Endothelial cell of umbilical vein (primary cell): Measurements from ENCODE around the gene FAM184B. TPM values are rescaled to one million over a fixed set of nuclear protein-coding genes. Genes with fewer than 3 reads are reported as not detected.
"Not testable (repeated sequence)": the region's sequence is repeated elsewhere in the genome, so short reads cannot be mapped to it uniquely, and the experiment has no call there.

Source experiments
- BruUV-seq: library from RNA; stranded (reverse); fragments of 400-500 nt; replicated peaks from 2 replicates; lab custom pipeline; 2021; lab: Mats Ljungman, UMichigan
- CTCF ChIA-PET: fragments of 300-600, 350-600 bp; sonication (Branson Sonifier 250); formaldehyde crosslinking; loops from one replicate; lab custom pipeline; 2021; ENCODE audit warnings: antibody characterized with exemption, inconsistent platforms; lab: Charles Lee
- POLR2A ChIA-PET: fragments of 300-600, 350-600 bp; sonication (Branson Sonifier 250); formaldehyde crosslinking; loops from one replicate; lab custom pipeline; 2021; ENCODE audit warnings: antibody characterized with exemption, inconsistent platforms; lab: Charles Lee
- DNase-seq: peaks from one replicate; pipeline ENCODE4 v3.0.0-alpha.2; 2011; ENCODE audit warnings: low read depth, low spot score
- FAIRE-seq: peaks from 2 replicates; lab custom pipeline; 2011; peaks lifted over from hg19 to GRCh38; lab: Jason Lieb, UNC
- H2AFZ ChIP-seq: 2 replicates; pipeline ENCODE4 v1.6.0; 2012; ENCODE audit warnings: low read depth, low read length, control low read depth, inconsistent platforms
- H3K27ac ChIP-seq: 2 replicates; pipeline ENCODE4 v1.5.1; 2011; ENCODE audit warnings: low read depth, mild to moderate bottlenecking, control low read depth, low read length, moderate library complexity; ENCODE audit not compliant: insufficient read depth
- H3K27me3 ChIP-seq, 2 experiments: 2 replicates each; pipeline versions ENCODE4 v1.6.0 to v1.6.1; 2011; ENCODE audit warnings: low read length in 2 of 2, mixed read lengths in 1 of 2; ENCODE audit not compliant: control insufficient read depth in 2 of 2, insufficient read depth in 2 of 2
- H3K36me3 ChIP-seq, 2 experiments: 2 replicates in 1 of 2; 3 replicates in 1 of 2; pipeline ENCODE4 v1.5.1; 2011; ENCODE audit warnings: low read length in 2 of 2, mild to moderate bottlenecking in 1 of 2, moderate library complexity in 1 of 2; ENCODE audit not compliant: control insufficient read depth in 2 of 2, insufficient read depth in 2 of 2; ENCODE audit errors: extremely low read depth in 1 of 2
- H3K4me1 ChIP-seq: 3 replicates; pipeline ENCODE4 v1.5.1; 2011; ENCODE audit warnings: mild to moderate bottlenecking, low read length; ENCODE audit not compliant: control insufficient read depth, insufficient read depth; ENCODE audit errors: extremely low read depth
- H3K4me2 ChIP-seq: 2 replicates; pipeline ENCODE4 v1.6.1; 2011; ENCODE audit warnings: low read length, control low read depth, mixed read lengths; ENCODE audit not compliant: insufficient read depth
- H3K4me3 ChIP-seq, 3 experiments: fragments of 200-600 bp in 1 of 3; sonication (generic), shearing (Covaris generic) in 1 of 3; replicated peaks in 1 of 3; 2 replicates each; pipeline ENCODE4 v1.5.1; 2011 to 2016; ENCODE audit warnings: control low read depth in 3 of 3, low read length in 3 of 3, mild to moderate bottlenecking in 2 of 3, inconsistent platforms in 1 of 3, low read depth in 1 of 3, moderate library complexity in 1 of 3; ENCODE audit not compliant: insufficient read depth in 1 of 3
- H3K79me2 ChIP-seq: 2 replicates; pipeline ENCODE4 v1.6.0; 2012; ENCODE audit warnings: low read length, inconsistent platforms; ENCODE audit not compliant: control insufficient read depth, insufficient read depth
- H3K9ac ChIP-seq: replicated peaks from 2 replicates; pipeline ENCODE3; 2011; ENCODE audit warnings: low read length, control low read depth; ENCODE audit not compliant: insufficient read depth; ENCODE audit errors: extremely low read depth
- H3K9me1 ChIP-seq: replicated peaks from 3 replicates; pipeline ENCODE4 v1.6.0; 2011; ENCODE audit warnings: mild to moderate bottlenecking, low read length; ENCODE audit not compliant: control insufficient read depth, insufficient read depth; ENCODE audit errors: extremely low read depth
- H3K9me3 ChIP-seq: replicated peaks from 2 replicates; pipeline ENCODE4 v1.5.1; 2012; ENCODE audit warnings: low read length, inconsistent platforms; ENCODE audit not compliant: control insufficient read depth, insufficient read depth
- H4K20me1 ChIP-seq: replicated peaks from 2 replicates; pipeline ENCODE3; 2011; ENCODE audit warnings: mild to moderate bottlenecking, low read length; ENCODE audit not compliant: control insufficient read depth, insufficient read depth; ENCODE audit errors: extremely low read depth
- EZH2 ChIP-seq: IDR thresholded peaks from 2 replicates; pipeline ENCODE4 v1.6.1; 2012; ENCODE audit warnings: borderline replicate concordance, low read depth, mild to moderate bottlenecking, moderate library complexity, low read length, inconsistent platforms; ENCODE audit not compliant: severe bottlenecking
- FOS ChIP-seq: IDR thresholded peaks from 2 replicates; pipeline ENCODE4 v1.6.1; 2011; ENCODE audit warnings: mild to moderate bottlenecking, low read length, moderate library complexity, borderline replicate concordance; ENCODE audit not compliant: insufficient read depth
- GATA2 ChIP-seq: IDR thresholded peaks from 2 replicates; pipeline ENCODE4 v1.7.0; 2011; ENCODE audit warnings: low read depth, mild to moderate bottlenecking, moderate library complexity, mixed read lengths, low read length; ENCODE audit not compliant: insufficient read length, insufficient read depth
- JUN ChIP-seq: IDR thresholded peaks from 2 replicates; pipeline ENCODE4 v1.6.1; 2011; ENCODE audit warnings: borderline replicate concordance, low read depth; ENCODE audit not compliant: insufficient read length, insufficient read depth
- MYC ChIP-seq: IDR thresholded peaks from one replicate; pipeline ENCODE4 v1.6.1; 2011; ENCODE audit warnings: mild to moderate bottlenecking, low read depth, low read length
- POLR2A ChIP-seq: IDR thresholded peaks from 2 replicates; pipeline ENCODE4 v1.6.1; 2012; ENCODE audit warnings: low read depth, mild to moderate bottlenecking, control low read depth, low read length
- POLR2AphosphoS5 ChIP-seq: IDR thresholded peaks from 2 replicates; pipeline ENCODE4 v1.6.1; 2012; ENCODE audit warnings: low read depth, mild to moderate bottlenecking, control low read depth, low read length, moderate library complexity; ENCODE audit not compliant: insufficient read depth
- dilution Hi-C: fragments of 300-500 bp; cut with MboI; formaldehyde crosslinking; loops from one replicate; pipeline ENCODE4 v1.15.0; 2019; ENCODE audit warnings: low sequenced_read_pairs; ENCODE audit not compliant: extremely low pct_ligation_motif_present
- intact Hi-C: fragments of 100-400 bp; cut with micrococcal nuclease; formaldehyde crosslinking; loops from one replicate; pipeline ENCODE4 v1.10.0; 2022
- polyA plus RNA-seq, 4 experiments: library from polyadenylated mRNA; depleted of rRNA in 3 of 4; stranded (reverse) in 3 of 4; unstranded in 1 of 4; fragments of >200 nt; gene quantifications; 2 replicates each; pipeline versions ENCODE4 v1.2.1 to v1.2.3, GENCODE V29; 2011 to 2012; ENCODE audit warnings: missing spikeins in 1 of 4
- total RNA-seq: library from RNA; stranded (reverse); gene quantifications from 2 replicates; pipeline ENCODE4 v1.2.3, GENCODE V29; 2021
- TF ChIP-seq, protein P1 (sequence below): IDR thresholded peaks from 2 replicates; pipeline ENCODE4 v1.6.1; 2011; ENCODE audit not compliant: insufficient read depth, insufficient read length
- TF ChIP-seq, protein P2 (sequence below), 2 donors: IDR thresholded peaks; 1 replicate in 1 of 2; 2 replicates in 1 of 2; pipeline ENCODE4 v1.5.1; 2011; ENCODE audit warnings: low read length in 2 of 2, mild to moderate bottlenecking in 2 of 2, moderate library complexity in 2 of 2, control low read depth in 1 of 2, inconsistent platforms in 1 of 2, low read depth in 1 of 2; ENCODE audit not compliant: insufficient read depth in 1 of 2; ENCODE audit errors: extremely low read depth in 1 of 2

Gene FAM184B
- total and polyA plus RNA-seq, 2 donors (not counting 3 experiments of a cell fraction or from before 2014, with no cell fraction given): not detected

DNA sequence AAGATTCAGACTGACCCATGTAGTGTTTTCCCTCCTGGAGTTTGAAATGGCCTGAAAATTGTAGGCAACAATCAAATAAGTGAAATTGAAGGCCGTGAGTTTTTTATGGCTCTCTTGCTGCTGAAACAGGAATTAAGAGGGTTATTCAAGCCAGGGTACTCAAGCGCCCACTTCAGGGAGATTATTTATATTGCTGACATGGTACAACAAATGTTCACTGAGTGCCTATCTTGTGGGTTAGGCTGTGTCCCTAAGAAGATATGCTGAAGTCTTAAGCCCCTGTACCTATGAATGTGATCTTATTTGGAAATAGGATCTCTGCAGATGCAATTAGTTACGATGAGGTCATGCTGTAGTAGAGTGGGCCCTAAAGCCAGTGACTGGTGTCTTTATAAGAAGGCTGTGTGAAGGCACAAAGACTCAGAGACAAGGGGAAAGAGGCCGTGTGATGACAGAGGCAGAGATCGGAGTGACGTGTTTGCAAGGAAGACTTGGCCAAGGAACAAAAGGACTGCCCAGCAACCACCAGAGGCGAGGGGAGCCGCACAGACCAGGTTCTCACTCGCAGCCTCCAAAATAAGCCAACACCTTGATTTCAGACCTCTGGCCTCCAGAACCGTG, 94.1 kb downstream of the FAM184B start:
- dilution Hi-C loops (no loop called here), intact Hi-C loops (no loop called here)
- no peak overlapping the region for H3K9ac ChIP-seq

DNA sequence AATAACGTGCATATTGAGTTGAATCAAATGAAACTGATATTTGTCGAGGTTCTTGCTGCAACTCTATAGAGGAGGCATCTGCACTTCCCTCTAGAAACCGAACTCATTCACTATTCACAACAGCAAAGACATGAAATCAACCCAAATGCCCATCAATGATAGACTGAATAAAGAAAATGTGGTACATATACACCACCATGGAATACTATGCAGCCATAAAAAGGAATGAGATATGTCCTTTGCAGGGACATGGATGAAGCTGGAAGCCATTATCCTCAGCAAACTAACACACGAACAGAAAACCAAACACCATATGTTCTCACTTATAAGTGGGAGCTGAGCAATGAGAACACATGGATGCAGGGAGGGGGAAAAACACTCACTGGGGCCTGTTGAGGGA, 96.8 kb downstream of the FAM184B start:
- H3K9me1 ChIP-seq, POLR2A ChIA-PET, FAIRE-seq, dilution Hi-C loops, H3K4me2 ChIP-seq, H3K79me2 ChIP-seq, H3K9me3 ChIP-seq, H3K27me3 ChIP-seq, BruUV-seq, intact Hi-C loops, DNase-seq, H3K27ac ChIP-seq, H3K4me1 ChIP-seq, H3K36me3 ChIP-seq, H4K20me1 ChIP-seq, H2AFZ ChIP-seq, H3K4me3 ChIP-seq, H3K9ac ChIP-seq: not testable (repeated sequence)
- CTCF ChIA-PET: interaction anchor here (0.7 kb wide), 1 partner anchor 9 kb away, joined by 3 read pairs; no protein-coding TSS in a partner anchor

More for the DNA sequence above, 94.1 kb downstream of the FAM184B start:
- POLR2A ChIA-PET: no interaction called here
- TF ChIP-seq, protein P1, sequence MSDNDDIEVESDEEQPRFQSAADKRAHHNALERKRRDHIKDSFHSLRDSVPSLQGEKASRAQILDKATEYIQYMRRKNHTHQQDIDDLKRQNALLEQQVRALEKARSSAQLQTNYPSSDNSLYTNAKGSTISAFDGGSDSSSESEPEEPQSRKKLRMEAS: no peak
- no peak for TF ChIP-seq FOS
- TF ChIP-seq POLR2AphosphoS5: no peak
- no peak for TF ChIP-seq EZH2
- no peak for TF ChIP-seq GATA2
- no peak for TF ChIP-seq POLR2A
- no peak for TF ChIP-seq MYC
- no peak for TF ChIP-seq JUN
- TF ChIP-seq, protein P2, sequence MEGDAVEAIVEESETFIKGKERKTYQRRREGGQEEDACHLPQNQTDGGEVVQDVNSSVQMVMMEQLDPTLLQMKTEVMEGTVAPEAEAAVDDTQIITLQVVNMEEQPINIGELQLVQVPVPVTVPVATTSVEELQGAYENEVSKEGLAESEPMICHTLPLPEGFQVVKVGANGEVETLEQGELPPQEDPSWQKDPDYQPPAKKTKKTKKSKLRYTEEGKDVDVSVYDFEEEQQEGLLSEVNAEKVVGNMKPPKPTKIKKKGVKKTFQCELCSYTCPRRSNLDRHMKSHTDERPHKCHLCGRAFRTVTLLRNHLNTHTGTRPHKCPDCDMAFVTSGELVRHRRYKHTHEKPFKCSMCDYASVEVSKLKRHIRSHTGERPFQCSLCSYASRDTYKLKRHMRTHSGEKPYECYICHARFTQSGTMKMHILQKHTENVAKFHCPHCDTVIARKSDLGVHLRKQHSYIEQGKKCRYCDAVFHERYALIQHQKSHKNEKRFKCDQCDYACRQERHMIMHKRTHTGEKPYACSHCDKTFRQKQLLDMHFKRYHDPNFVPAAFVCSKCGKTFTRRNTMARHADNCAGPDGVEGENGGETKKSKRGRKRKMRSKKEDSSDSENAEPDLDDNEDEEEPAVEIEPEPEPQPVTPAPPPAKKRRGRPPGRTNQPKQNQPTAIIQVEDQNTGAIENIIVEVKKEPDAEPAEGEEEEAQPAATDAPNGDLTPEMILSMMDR (IDR thresholded peaks at IDR 0.05; ENCODE audit: extremely low read depth in 1 of 2, insufficient read depth in 1 of 2, low read depth in 1 of 2, low read length in 2 of 2): no peak
- H3K9me3 ChIP-seq: no peaks in the 10 kb centered on the region
- H3K4me2 ChIP-seq: no peak overlapping the region
- H3K27ac ChIP-seq: no peak overlapping the region
- FAIRE-seq (no peak), DNase-seq (no peak)
- H3K9me1 ChIP-seq: no peaks in the 10 kb centered on the region
- no peaks in the 10 kb centered on the region for H4K20me1 ChIP-seq
- H3K79me2 ChIP-seq: no peaks in the 10 kb centered on the region
- H3K27me3 ChIP-seq: no peaks in the 10 kb centered on the region
- no peaks in the 10 kb centered on the region for H3K4me1 ChIP-seq
- CTCF ChIA-PET: no interaction called here
- no peaks in the 10 kb centered on the region for H3K36me3 ChIP-seq
- H3K4me3 ChIP-seq: no peak overlapping the region
- BruUV-seq: no TSS peak
- H2AFZ ChIP-seq: no peak overlapping the region
